Measurements from ENCODE around the gene CALN1. TPM values are rescaled to one million over a fixed set of nuclear protein-coding genes. Genes with fewer than 3 reads are reported as not detected.

The CALN1 gene
- polyA plus RNA-seq, 1 donor from 2014 or later, result 7.8 TPM

- Histone ChIP-seq H3K79me2 (replicated peaks; ENCODE audit: insufficient read depth, low read length) (no peaks in the 10 kb centered on the region), H3K9me3 (ENCODE audit: low read length) (peaks cover 2% of the 10 kb centered on the region), H3K27ac (ENCODE audit: low read length) (no peak overlapping the region), H3K27me3 (ENCODE audit: insufficient read depth, low read depth, low read length) (no peaks in the 10 kb centered on the region), H3K36me3 (ENCODE audit: insufficient read depth, low read length) (no peaks in the 10 kb centered on the region), H2AFZ (ENCODE audit: low read depth, low read length) (no peak overlapping the region), H3K4me3 (ENCODE audit: low read length) (no peak overlapping the region), H3K9me2 (ENCODE audit: insufficient read depth, low read length) (no peaks in the 10 kb centered on the region), H4K20me1 (ENCODE audit: insufficient read depth) (no peaks in the 10 kb centered on the region), H3K4me2 (ENCODE audit: low read length) (no peak overlapping the region), H3F3A (ENCODE audit: insufficient read depth, low read length, poor library complexity, severe bottlenecking) (no peaks in the 10 kb centered on the region), H3K9ac (ENCODE audit: low read length) (no peak overlapping the region)
- TF ChIP-seq EP300 (conservative IDR thresholded peaks at IDR 0.05; ENCODE audit: poor library complexity, severe bottlenecking), result no peak
- TF ChIP-seq TAF1 (IDR thresholded peaks at IDR 0.05; ENCODE audit: low read depth), result no peak
- TF ChIP-seq SMC3 (conservative IDR thresholded peaks at IDR 0.05; ENCODE audit: poor library complexity), result no peak
- TF ChIP-seq MXI1 (conservative IDR thresholded peaks at IDR 0.05; ENCODE audit: poor library complexity, severe bottlenecking), result no peak
- TF ChIP-seq REST (IDR thresholded peaks at IDR 0.05; ENCODE audit: borderline replicate concordance), result no peak
- no peak for TF ChIP-seq CTCF (IDR thresholded peaks at IDR 0.05; ENCODE audit: poor library complexity, severe bottlenecking)
- no peak for TF ChIP-seq EZH2 (IDR thresholded peaks at IDR 0.05; ENCODE audit: borderline replicate concordance, insufficient read depth, low read length, poor library complexity, severe bottlenecking)
- no peak for TF ChIP-seq POLR2AphosphoS5 (IDR thresholded peaks at IDR 0.05)
- TF ChIP-seq RAD21 (conservative IDR thresholded peaks at IDR 0.05), result no peak
Measured at GRCh38 chr7:72267291-72267800, 144.8 kb downstream of the CALN1 start.

- Histone ChIP-seq H3K9me2 (ENCODE audit: insufficient read depth, low read length) (no peaks in the 10 kb centered on the region), H3K36me3 (ENCODE audit: insufficient read depth, low read length) (no peaks in the 10 kb centered on the region), H4K20me1 (ENCODE audit: insufficient read depth) (no peaks in the 10 kb centered on the region), H2AFZ (ENCODE audit: low read depth, low read length) (no peak overlapping the region), H3K79me2 (replicated peaks; ENCODE audit: insufficient read depth, low read length) (no peaks in the 10 kb centered on the region), H3K4me2 (ENCODE audit: low read length) (no peak overlapping the region), H3K9me3 (ENCODE audit: low read length) (peaks cover 2% of the 10 kb centered on the region), H3K9ac (ENCODE audit: low read length) (no peak overlapping the region), H3F3A (ENCODE audit: insufficient read depth, low read length, poor library complexity, severe bottlenecking) (no peaks in the 10 kb centered on the region), H3K27ac (ENCODE audit: low read length) (no peak overlapping the region), H3K4me3 (ENCODE audit: low read length) (no peak overlapping the region), H3K27me3 (ENCODE audit: insufficient read depth, low read depth, low read length) (no peaks in the 10 kb centered on the region)
- TF ChIP-seq RAD21 (conservative IDR thresholded peaks at IDR 0.05), result no peak
- TF ChIP-seq REST (IDR thresholded peaks at IDR 0.05; ENCODE audit: borderline replicate concordance), result no peak
- TF ChIP-seq TAF1 (IDR thresholded peaks at IDR 0.05; ENCODE audit: low read depth), result no peak
- no peak for TF ChIP-seq EZH2 (IDR thresholded peaks at IDR 0.05; ENCODE audit: borderline replicate concordance, insufficient read depth, low read length, poor library complexity, severe bottlenecking)
Measured at GRCh38 chr7:72266771-72267170, 145.4 kb downstream of the CALN1 start.

Data from neural cell (in vitro differentiated cells).